Motor neuron (in vitro differentiated cells): ENCODE measurements around the gene NR3C2. TPM values are rescaled to one million over a fixed set of nuclear protein-coding genes. Genes with fewer than 3 reads are reported as not detected.

Source experiments
- ATAC-seq, 8 experiments: fragments of 200-7000 bp; cut with Tn5 transposase; replicated peaks in 6 of 8; 2 replicates each; pipeline ENCODE4 v1.8.0; 2021; ENCODE audit warnings: mild to moderate bottlenecking in 8 of 8, moderate library complexity in 8 of 8
- H3K27ac ChIP-seq, 2 donors: fragments of 250-450 bp; sonication (Bioruptor Pico); 2 replicates each; pipeline ENCODE4 v1.9.0; 2021; ENCODE audit warnings: antibody characterized with exemption in 2 of 2, mild to moderate bottlenecking in 2 of 2, moderate library complexity in 1 of 2
- H3K4me1 ChIP-seq, 2 donors: fragments of 250-450 bp; sonication (Bioruptor Pico); replicated peaks in 1 of 2; 2 replicates each; pipeline ENCODE4 v1.6.1; 2021; ENCODE audit warnings: antibody characterized with exemption in 2 of 2, mild to moderate bottlenecking in 2 of 2, moderate library complexity in 1 of 2
- H3K4me3 ChIP-seq, 5 donors: fragments of 250-450 bp; sonication (Bioruptor Pico); 2 replicates each; pipeline ENCODE4 v1.9.0; 2021; ENCODE audit warnings: antibody characterized with exemption in 5 of 5, mild to moderate bottlenecking in 5 of 5, moderate library complexity in 4 of 5
- WGBS, 10 experiments: fragments of 450-650 bp; shearing (Covaris generic); methylation state at CpG; one replicate each; pipeline ENCODE4 v1.0.0; 2022; 5-methylcytosine and 5-hydroxymethylcytosine counted together
- in situ Hi-C, 9 experiments: fragments of 400-800 bp; cut with MboI; loops; one replicate each; pipeline ENCODE4 v1.15.0; 2021; ENCODE audit warnings: low sequenced_read_pairs in 9 of 9, low pct_unique_long_range_greater_than_20kb in 2 of 9; ENCODE audit not compliant: unreplicated experiment in 9 of 9
- total RNA-seq, 8 experiments: library from RNA; unstranded; fragments of 300-600 nt; gene quantifications; 2 replicates each; pipeline versions ENCODE4 v1.2.3 to v1.2.4, GENCODE V29; 2022

Gene NR3C2
- total RNA-seq, 8 experiments from 2014 or later = 0.25 to 8.3 (median 1.4) TPM

DNA sequence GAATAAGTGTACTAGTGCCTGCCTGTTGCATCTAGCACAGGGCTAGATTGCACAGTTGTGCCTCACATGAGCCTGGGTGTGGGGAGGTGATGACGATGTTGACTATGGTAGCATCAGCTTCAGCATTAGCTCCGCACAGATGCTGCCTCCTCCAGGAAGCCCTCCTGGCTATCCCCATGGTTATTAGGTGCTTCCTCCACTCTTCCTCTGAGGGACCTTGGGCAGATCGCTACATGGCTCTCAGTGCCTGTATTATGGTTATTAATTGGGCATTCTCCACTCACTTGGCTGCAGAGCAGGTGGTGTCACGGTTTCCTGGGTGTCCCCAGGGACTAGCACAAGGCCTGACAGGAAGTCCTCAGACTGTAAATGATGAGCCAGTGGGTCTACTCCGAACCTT is 384.7 kb downstream of the NR3C2 start:
- in situ Hi-C loops = no loop called here
- WGBS, 10 experiments = 58 to 100% (median 100%) methylated on average over 1 to 3 of the region's 5 CpGs; no CpG with 5 or more reads in 3 of the 10 experiments
- Histone ChIP-seq H3K4me3 (no peak overlapping the region), H3K27ac (no peak overlapping the region), H3K4me1 (peaks cover 16 to 17% of the 10 kb centered on the region in 2 donors)
- no peak for ATAC-seq

DNA sequence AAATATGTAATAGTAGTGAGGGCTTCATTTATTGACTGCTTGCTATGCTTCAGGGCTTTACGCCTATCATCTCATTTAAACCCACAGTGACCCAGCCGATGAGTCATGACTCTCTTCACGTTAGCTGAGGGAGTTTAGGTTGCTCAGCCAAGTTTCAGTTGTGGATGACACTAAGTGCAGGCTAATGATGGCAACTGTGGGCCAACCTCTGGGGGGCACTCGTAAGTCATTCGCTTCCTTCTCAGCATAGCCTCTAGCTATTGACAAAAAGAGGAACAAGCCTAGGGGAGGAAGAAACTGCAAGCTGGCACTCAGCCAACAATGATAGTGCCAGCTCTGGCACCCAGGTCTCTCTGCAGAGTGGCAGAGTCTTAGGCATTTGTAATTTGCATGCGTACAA is 385.3 kb downstream of the NR3C2 start:
- Histone ChIP-seq H3K4me1 (peaks cover 16 to 17% of the 10 kb centered on the region in 2 donors), H3K4me3 (no peak overlapping the region), H3K27ac (no peak overlapping the region)
- WGBS, 10 experiments = 53 to 100% (median 90%) methylated on average over 1 to 6 of the region's 6 CpGs; no CpG with 5 or more reads in 1 of the 10 experiments
- in situ Hi-C loops = no loop called here
- ATAC-seq = peak in 1 of 8 experiments; percentile 53

DNA sequence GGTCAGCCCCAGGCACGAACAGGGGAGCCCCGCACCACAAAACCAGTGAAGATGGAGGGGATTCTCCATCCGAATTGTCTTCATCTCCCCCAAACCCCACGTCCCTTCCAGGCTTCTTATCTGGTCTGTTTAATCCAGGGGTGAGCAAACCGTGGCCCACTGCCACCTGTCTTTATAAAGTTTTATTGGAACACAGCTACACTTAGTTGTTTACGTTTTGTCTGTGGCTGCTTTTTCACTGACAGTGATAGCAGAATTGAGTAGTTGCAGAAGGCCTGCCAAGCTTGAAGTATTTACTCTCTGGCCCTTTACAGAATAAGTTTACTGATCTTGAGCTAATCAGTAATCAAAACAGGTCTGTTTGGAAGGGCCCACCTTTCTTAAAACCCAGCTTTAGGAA is 386.4 kb downstream of the NR3C2 start:
- in situ Hi-C loops = no loop called here
- no peak for ATAC-seq
- peaks cover 5 to 9% of the 10 kb centered on the region in 2 donors for H3K4me1 ChIP-seq
- no peak overlapping the region for H3K27ac ChIP-seq
- H3K4me3 ChIP-seq = no peak overlapping the region
- WGBS, 10 experiments = 20 to 100% (median 84%) methylated on average over 1 to 5 of the region's 6 CpGs; no CpG with 5 or more reads in 4 of the 10 experiments

DNA sequence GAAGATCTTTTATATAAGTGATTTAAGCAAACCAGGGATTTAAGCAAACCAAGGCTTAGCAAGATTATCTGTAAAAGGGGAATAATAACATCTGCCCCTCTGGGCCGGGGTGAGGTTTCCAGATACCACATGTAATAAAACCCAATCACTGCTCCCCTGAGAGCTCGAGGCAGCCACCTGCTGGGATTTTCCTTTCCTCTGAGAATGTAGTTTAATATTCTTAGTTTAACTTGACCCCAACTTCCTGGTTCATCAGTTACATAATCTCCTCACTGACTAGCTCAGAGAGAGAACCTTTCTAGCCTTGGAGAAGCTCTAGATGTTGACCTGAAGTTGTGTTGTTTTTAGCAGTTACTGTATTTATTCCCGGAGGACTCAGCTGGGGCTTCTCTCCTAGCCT is 387.9 kb downstream of the NR3C2 start:
- WGBS, 10 experiments = 60 to 100% (median 86%) methylated on average over 1 to 3 of the region's 3 CpGs; no CpG with 5 or more reads in 3 of the 10 experiments
- ATAC-seq = peak in 1 of 8 experiments; percentile 46

DNA sequence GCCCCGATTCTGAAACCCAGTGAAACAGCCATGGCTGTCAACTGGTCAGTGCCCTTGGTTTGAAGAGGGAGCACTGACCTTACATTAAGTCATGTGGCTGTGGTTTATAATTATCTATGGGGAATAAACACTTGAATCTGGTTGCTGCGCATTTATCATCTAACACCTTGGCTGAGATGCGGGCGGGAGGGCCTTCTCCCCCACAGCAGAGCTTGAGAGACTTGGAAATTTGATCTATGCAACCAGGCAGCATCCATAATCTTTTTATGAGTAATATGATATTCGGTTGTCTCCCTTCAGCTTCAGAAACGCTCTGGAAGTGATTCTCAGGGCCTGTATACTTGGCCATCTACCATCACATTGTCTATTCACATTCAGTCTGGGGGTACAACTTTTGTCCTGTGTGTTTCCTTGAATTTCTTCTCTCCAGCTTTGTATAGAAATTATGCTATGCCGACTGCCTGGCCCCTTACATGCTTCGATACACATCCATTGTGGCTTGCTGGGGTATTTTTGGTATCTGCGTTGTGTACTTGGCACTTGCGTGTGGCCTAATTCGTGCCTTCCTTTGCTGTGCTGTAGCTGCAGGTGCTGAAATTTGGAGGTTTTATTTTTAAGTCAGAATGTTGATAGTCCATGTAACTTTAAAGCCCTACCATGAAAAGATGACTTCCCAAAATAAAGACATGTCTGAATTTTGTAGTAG is 388.8 kb downstream of the NR3C2 start:
- Histone ChIP-seq H3K4me1 (peaks cover 5 to 9% of the 10 kb centered on the region in 2 donors), H3K4me3 (no peak overlapping the region), H3K27ac (no peak overlapping the region)
- in situ Hi-C loops = no loop called here
- WGBS, 10 experiments = 73 to 100% (median 85%) methylated on average over 1 to 7 of the region's 11 CpGs; no CpG with 5 or more reads in 2 of the 10 experiments
- ATAC-seq = peak in 1 of 8 experiments; percentile 49

More for the DNA sequence above, 387.9 kb downstream of the NR3C2 start:
- in situ Hi-C loops = no loop called here
- H3K4me1 ChIP-seq = peaks cover under 1 to 5% of the 10 kb centered on the region in 2 donors
- H3K27ac ChIP-seq = no peak overlapping the region
- H3K4me3 ChIP-seq = no peak overlapping the region

DNA sequence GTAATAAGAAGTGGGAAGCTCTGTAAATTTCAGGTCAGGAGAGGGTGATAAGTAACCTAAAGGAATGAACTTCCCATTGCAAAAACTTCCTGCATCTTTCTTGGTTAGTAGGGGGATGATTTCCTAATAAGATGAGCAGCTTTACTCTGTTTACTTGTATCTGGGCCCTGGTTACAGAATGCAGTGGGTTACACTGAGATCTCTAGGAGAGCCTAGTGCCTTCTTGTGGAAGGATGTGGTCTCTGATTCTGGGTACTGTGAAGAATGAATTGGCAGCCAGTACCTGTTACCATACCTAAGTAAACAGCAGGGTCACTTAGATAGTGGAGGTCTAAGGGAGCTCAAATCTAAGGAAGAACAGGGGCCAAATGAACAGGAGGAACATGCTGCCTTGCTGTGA is 389.8 kb downstream of the NR3C2 start:
- peaks cover 4 to 10% of the 10 kb centered on the region in 2 donors for H3K4me1 ChIP-seq
- ATAC-seq = no peak
- H3K27ac ChIP-seq = no peak overlapping the region
- H3K4me3 ChIP-seq = no peak overlapping the region
- in situ Hi-C loops = no loop called here

DNA sequence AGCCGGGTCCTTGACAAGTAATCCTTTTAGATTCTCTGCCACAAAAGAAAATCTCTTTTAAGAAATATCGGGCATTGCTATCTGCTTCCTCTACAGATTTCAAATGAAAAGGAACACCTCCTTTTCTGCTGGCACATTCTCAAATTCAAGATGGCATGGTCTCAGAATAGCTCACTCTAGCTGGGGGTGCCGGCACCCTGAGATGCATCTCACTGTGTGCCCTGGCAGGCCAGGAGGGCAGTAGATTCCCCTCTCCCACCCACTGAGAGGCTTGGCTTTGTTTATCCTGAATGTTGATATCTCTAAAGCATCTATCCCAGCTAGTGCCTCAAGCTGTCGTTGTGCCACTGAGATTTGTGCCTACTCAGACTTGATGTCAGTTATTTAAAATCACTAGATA is 390.8 kb downstream of the NR3C2 start:
- peaks cover 4 to 10% of the 10 kb centered on the region in 2 donors for H3K4me1 ChIP-seq
- in situ Hi-C loops = no loop called here
- no peak overlapping the region for H3K27ac ChIP-seq
- WGBS, 10 experiments = 40 to 100% (median 94%) methylated on average over 1 to 4 of the region's 4 CpGs; no CpG with 5 or more reads in 2 of the 10 experiments
- no peak overlapping the region for H3K4me3 ChIP-seq
- no peak for ATAC-seq

DNA sequence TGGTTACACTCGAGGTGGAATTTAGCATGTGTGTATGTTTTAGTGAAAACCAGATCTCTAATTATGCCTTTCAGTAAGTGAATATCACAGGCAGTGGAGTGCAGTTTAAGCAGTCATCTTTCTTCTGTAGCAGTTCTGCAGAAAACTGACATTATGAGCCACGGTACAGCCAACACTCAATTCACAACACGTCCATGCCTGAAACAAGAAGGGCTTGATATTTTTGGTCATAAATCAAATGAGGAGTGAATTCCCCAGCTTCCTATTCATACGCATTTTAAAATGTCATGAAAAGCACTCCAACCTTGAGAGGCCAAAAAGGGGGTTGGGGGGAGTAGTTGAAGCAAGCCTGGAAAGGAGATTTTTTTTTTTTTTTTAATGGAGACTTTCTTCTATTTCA is 393.6 kb downstream of the NR3C2 start:
- ATAC-seq = peak in 5 of 8 experiments; percentile 58 to 85 (median 83)
- 27 to 100% (median 62%) methylated on average over 1 to 4 of the region's 4 CpGs for WGBS, 10 experiments
- Histone ChIP-seq H3K4me3 (no peak overlapping the region), H3K27ac (no peak overlapping the region), H3K4me1 (peaks cover 4 to 10% of the 10 kb centered on the region in 2 donors)
- in situ Hi-C loops = no loop called here

DNA sequence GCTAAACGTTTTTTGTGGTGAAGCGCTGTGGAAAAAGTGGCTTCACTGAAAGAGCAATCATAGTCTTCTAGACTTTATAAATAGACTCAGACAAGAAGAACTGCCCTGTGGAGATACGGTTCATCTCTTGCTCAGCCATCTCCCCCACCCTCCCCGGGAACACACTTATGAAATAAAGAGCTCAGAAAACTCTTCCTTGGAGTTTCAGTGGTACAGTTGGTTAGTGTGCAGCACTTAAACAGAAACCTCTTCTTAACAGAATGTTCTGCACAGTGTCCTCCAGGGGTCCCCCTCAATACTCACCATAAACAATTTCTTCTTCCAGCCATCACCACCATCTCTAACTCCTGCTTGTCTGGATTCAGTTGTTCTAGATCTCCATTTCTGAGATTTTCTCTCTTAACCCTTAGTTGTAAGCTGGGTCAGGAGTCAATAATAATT is 397.3 kb downstream of the NR3C2 start:
- in situ Hi-C loops = no loop called here
- H3K4me3 ChIP-seq = no peak overlapping the region
- H3K27ac ChIP-seq = no peak overlapping the region
- WGBS, 10 experiments = 46 to 100% (median 83%) methylated on average over 1 to 4 of the region's 4 CpGs; no CpG with 5 or more reads in 3 of the 10 experiments
- H3K4me1 ChIP-seq = peaks cover 4 to 10% of the 10 kb centered on the region in 2 donors
- peak in 2 of 8 experiments; percentile 34 to 53 for ATAC-seq

DNA sequence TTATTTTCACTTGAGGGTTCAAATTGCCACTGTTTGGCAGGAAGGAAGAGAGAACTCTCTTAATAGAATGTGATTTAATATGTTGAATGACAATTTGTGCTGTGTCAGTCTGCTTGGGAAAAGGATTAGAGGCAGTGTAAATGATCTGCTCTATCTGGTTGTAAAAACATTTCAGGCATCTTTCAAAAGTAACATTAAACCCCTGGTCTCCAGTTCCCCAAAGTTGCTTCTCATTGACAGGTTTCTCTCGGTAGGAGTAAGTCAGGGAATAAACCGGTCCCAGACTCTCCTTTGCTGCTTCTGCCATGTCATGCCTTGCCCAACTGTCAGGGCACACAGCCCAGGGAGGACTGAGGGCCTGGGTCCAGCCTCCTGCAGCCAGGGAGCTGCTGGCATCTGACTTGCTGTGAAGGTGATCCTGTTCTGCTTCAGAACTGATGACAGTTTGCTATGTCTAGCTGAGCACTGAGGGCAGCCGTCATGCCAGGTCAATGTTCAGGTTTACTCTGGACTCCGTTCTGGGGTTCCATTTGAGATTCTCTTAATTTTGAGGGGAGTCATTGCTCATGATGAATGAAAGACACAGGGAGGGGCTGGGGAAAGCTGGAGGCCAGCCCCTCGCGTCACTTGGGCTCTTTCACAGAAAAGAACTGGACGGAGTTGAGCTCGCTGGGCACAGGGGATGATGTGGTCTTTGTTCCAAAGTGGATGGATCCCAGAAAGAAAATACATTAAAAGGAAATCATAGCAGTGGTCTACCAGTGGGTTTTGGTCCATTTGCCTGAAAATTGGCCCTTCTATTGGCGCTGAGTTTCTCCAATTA is 397.9 kb downstream of the NR3C2 start:
- no peak overlapping the region for H3K27ac ChIP-seq
- 73 to 100% (median 83%) methylated on average over 1 to 6 of the region's 9 CpGs; no CpG with 5 or more reads in 1 of the 10 experiments for WGBS, 10 experiments
- no peak overlapping the region for H3K4me3 ChIP-seq
- ATAC-seq = no peak
- H3K4me1 ChIP-seq = peaks cover 4 to 10% of the 10 kb centered on the region in 2 donors
- in situ Hi-C loops = no loop called here

DNA sequence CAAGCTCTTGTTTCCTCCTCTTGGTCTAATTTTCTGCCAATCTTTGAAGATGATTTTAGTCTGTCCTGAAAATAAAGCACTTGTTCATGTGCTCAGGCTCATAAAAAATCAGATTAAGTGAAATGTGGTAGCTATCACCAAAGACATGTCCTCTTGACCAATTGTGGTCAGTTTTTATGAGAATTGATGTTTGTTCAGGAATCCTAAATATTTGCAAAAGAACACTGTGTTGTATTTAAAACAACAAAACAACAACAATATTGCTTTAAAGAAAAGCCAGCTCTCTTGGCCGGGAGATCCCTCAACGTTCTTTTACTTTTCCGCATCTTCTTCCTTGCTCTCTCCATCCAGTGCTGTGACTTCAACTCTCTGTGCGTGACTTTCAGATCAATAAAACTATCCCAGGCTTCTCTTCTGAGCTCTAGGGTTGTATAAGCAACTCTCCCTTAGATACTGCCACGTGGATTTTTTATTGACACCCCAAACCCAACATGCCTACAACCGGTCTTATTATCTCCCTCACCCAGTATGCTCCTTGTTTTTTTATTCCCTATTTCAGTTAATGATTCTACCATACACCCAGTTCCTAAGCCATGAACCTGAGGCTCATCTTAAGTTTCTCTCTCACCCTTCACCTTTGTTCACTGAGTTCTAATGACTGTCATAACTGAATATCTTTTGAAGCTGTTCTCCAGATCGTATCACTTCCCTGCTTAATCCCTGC is 400.4 kb downstream of the NR3C2 start:
- Histone ChIP-seq H3K4me1 (no peaks in the 10 kb centered on the region), H3K4me3 (no peak overlapping the region), H3K27ac (no peak overlapping the region)
- 68 to 100% (median 84%) methylated on average over 1 to 7 of the region's 7 CpGs for WGBS, 10 experiments
- no peak for ATAC-seq
- in situ Hi-C loops = no loop called here

DNA sequence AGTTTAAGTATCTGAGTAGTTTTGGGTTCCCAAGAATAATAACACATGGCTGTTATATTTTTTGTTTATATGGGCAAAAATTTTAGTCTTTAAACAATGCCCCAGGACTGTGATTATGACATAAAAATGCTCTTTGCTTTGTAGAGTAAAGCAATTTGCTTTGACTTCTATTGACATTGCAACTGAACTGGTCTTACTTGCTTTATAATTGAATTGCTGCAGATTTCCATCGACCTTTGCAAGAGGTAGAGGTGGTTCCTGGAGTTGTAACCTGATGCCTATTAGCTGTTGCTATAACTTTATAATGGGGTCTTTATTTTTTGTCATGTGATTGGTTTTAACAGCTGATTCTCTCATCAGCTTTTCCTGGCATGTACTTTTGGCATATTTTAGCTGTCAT is 407.4 kb downstream of the NR3C2 start:
- Histone ChIP-seq H3K4me3 (no peak overlapping the region), H3K27ac (no peak overlapping the region), H3K4me1 (peaks cover 11 to 13% of the 10 kb centered on the region in 2 donors)
- 0 to 100% (median 40%) methylated on average over 1 of the region's 1 CpG; no CpG with 5 or more reads in 3 of the 10 experiments for WGBS, 10 experiments
- no peak for ATAC-seq
- in situ Hi-C loops = no loop called here
